HG03045 (cell line): ENCODE measurements around the gene HSPE1.
A peak's percentile ranks its signal among the peaks of the same experiment; 100 is the strongest.
"Not testable (repeated sequence)": the region's sequence is repeated elsewhere in the genome, so short reads cannot be mapped to it uniquely, and the experiment has no call there.

Experiments
- ATAC-seq: cut with Tn5 transposase; IDR thresholded peaks from one replicate; pipeline ENCODE4 v1.9.1; 2021; ENCODE audit warnings: mild to moderate bottlenecking, moderate library complexity; ENCODE audit not compliant: unreplicated experiment

HSPE1 gene

DNA sequence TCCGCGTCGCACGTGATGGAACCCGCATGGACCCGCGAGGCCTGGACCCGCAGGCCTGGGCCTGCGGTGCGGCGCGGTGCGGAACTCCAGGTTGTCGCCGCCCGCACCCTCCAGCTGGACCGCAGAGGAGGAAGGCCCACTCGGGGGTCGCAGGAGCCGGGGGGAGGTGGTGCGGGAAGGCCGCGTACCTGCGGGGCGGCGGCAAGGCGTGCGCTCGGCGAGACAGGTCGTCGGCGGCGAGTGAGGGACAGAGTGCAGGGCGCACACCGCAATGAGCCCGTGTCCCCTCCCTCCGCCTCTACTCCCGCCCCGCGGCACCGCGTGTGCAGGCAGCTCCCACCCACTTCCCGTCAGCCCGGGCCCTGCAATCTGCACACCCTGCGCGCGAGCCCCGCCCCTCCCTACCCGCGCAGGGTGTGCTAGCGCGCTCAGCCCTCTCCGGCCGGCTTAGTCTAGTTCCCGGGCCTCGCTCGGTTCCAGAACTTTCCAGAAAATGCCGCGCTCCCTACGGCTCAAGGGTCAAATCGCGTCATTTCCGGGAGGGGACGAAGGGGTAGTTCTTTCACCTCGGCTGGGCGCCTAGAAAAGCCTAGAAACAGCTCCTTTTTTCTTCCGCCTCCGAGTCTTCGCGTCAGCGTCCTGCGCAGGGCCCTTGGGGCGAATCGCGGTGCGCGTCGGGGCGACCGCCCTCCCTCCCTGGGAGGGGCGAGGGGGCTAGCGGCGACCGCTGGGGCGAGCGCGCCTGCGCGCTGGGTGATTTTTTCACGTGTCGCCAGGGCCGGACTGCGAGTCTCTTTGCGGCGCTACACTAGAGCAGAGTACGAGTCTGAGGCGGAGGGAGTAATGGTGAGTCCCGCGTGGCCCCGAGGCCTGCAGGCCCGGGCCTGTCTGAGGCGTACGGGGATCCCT, at the start of gene HSPE1, which contains the start of gene HSPD1:
Gene HSPE1, plus strand, starts transcription at position 786 of the 909 bp plus-strand sequence. Its CDS starts 58 bp downstream, at position 844.
Gene HSPD1, minus strand, starts transcription at position 247 of the 909 bp plus-strand sequence. CDS start 992 bp downstream, outside the sequence.
- peak; percentile 84 for ATAC-seq

DNA sequence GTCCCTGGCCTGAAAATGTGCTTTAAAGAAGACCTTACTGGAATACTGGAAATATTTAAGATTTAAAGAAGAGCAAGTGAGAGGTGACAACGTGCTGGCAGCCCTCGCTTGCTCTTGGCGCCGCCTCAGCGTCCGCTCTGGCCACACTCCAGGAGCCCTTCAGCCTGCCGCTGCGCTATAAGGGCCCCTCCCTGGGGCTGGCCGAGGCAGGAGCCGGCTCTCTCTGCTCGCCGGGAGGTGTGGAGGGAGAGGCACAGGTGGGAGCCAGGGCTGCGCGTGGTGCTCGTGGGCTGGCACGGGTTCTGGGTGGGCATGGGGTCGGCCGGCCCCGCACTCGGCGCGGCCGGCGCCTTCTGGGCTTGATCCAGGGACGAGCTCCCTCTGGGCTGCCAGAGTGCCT, 49.7 kb upstream of the HSPE1 start:
- no peak for ATAC-seq

GRCh38 chr2:197450935-197451358, 49.2 kb upstream of the HSPE1 start:
- ATAC-seq: not testable (repeated sequence)

DNA sequence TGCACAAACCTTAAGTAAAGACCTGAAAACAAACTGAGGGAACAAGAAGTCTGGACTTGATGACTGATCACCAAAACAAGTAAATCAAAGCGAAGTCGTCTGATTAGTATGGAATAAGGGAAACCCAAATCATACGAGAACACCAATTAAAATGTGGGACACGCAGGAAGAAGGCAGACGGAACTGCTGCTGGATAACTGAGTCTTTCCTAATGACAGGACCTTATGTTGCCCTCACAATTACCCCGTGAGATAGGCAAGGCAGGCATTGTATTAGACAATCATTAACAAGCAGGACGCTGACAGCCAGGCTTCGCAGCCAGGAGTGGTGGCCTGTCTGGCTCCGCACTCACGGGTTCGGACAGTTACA, 47.4 kb upstream of the HSPE1 start:
- no peak for ATAC-seq

DNA sequence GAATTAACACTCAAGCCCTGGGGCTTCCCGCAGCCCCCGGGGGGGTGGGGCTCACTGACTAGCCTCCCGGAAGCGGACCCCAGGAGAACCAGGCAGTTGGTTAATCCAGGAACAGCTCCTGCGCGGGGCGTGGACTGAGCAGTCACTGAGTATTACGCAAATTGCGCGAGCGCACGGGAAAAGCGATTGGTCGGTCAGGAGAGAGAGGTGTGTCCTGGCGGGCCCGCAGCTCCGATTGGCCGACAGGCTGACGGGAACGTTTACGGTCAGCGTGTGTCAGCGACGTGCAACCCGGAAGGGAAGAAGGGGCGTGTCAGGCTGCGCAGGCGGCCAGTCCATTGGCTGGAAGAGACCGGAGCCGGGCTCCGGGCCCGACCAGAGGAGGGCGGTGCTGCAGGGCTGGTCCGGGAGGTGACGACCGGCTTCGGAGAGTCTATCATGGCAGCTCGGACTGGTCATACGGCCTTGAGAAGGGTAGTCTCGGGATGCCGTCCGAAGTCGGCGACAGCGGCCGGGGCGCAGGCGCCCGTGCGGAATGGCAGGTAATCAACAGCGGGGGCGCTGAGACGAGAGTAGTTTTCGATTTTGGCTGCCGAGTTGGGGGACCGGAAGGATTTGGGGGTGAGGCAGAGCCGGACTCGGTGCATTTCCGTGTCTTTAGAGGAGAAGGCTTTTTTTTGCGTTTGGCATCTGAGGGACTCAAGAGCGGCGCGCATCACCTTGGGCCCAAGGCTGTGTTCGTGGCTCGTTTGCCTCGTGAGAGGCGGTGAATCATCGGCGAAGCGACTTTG, 46.9 kb upstream of the HSPE1 start, which contains the start of gene COQ10B:
Gene COQ10B, plus strand, starts transcription at position 430 of the 791 bp plus-strand sequence. Its CDS starts 9 bp downstream, at position 439.
- ATAC-seq: peak; percentile 97

- peak; percentile 27 for ATAC-seq
Observed at GRCh38 chr2:197453914-197454398, 46.2 kb upstream of the HSPE1 start.

GRCh38 chr2:197454923-197455322, 45.3 kb upstream of the HSPE1 start:
- no peak for ATAC-seq

DNA sequence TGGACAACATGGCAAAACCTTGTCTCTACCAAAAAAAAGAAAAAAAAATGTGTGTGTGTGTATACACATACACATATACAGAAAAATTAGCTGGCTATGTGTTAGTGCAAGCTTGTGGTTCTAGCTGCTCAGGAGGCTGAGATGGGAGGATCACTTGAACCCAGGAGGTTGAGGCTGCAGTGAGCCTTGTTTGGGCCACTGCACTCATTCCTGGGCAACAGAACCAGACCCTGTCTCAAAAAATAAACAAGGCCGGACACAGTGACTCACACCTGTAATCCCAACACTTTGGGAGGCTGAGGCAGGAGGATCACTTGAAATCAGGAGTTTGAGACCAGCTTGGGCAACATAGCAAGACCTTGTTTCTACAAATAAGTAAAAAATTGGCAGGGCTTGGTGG, 44.8 kb upstream of the HSPE1 start:
- no peak for ATAC-seq

DNA sequence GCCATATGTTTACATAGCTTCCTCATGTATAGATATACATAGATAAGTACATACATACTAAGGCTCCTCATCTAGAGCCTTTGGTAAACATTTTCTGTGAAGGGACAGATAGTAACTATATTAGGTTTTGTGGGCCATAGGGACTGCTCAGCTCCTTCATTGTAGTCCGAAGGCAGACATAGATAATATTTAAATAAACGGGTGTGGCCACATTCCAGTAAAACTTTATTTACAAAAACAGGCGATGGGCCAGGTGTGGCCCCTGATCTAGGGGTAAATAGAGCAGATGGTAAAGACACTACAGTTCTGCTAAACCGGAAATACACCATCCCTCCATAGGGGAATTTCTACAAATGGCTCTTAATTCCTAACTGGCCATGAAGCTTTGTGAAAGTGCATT, 39.5 kb upstream of the HSPE1 start:
- ATAC-seq: no peak

DNA sequence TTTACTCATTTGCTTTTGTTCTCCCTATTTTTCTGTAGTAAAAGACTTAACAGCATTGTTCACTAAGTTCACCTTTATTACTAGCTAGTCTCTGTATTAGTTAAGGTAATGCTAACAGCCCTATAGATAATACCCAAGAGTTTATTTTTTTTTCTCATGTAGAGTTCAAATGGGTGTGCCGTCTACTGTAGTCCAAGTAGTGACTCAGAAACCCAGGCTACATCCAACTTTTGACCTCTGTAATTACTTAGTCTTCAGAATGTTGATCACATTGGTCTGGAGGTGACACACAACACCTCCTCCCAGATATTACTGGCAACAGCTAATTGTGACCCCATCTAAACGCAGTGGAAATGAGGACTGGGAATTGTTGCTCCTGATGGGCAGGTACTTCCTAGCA, 39.1 kb upstream of the HSPE1 start:
- ATAC-seq: no peak

GRCh38 chr2:197464175-197464574, 36.0 kb upstream of the HSPE1 start:
- ATAC-seq: no peak

DNA sequence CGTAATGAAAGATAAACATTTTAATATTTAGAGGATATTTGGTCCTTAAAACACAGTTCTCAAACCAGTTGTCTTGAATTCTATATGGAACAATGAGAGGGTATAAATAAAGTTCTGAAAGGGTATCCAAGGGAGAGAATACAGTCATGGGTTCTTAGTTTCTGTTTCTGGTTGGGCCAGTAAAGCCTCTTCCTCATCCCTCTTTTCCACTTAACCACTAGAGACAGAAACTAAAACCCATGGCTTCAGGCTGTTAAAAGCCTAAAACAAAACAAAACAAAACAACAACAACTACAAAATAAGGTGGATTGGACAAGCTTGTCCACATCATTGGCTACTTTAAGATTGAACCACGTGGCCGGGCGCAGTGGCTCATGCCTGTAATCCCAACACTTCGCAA, 28.0 kb upstream of the HSPE1 start:
- ATAC-seq: no peak

DNA sequence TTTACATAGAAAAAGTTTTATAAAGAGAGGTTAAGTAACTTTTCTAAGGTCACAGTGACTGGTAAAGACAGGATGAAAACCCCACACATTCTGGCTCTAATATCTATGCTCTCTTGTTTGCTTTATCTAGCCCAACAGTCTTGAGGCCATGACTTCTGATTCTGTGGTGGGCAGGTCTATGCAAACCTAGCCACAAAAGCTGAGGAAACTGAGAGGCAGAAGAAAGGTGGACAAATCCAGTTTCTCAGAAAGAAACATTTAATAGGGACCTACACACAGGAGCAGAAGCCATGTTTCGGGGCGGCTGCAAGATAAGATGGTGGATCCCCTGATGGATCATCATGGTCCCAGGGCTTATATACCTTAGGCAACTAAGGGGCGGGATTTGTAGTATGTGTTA, 22.4 kb upstream of the HSPE1 start:
- no peak for ATAC-seq

- ATAC-seq: no peak
Observed at GRCh38 chr2:197480165-197481036, 19.8 kb upstream of the HSPE1 start.

GRCh38 chr2:197484248-197484647, 15.9 kb upstream of the HSPE1 start:
- not testable (repeated sequence) for ATAC-seq

DNA sequence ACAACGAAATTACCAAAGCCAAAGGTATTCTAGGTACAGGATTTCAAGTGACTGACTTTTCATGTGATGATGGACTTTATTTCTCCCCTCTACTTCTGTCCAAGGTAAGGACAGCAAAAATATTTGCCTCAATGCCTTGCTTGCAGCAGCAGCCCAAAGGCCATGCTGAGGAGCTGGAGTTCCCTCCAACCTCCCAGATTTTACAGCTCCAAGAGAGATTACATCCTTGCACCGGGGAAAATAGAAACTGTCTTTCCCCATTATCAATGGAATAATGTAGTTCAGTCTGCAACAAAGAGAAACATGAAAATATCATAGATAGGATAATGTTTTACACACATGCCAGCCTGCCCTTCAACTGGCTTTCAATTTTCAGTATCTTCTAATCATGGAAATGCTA, 14.0 kb upstream of the HSPE1 start:
- ATAC-seq: no peak

DNA sequence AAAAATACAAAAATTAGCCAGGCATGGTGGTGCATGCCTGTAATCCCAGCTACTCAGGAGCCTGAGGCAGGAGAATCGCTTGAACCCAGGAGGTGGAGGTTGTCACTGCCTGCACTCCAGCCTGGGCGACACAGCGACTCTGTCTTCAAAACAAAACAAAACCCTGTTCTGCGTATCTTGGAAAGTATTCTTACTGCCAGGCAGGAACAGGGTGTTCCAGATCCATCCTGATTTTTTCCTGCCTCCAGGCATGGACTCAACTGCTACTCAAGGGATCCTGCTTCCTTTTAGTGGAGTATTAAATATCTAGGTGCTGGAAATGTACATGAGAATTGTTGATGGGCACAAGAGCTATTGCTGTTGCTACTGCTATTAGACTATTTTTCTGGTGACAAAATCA, 12.8 kb upstream of the HSPE1 start:
- ATAC-seq: no peak

DNA sequence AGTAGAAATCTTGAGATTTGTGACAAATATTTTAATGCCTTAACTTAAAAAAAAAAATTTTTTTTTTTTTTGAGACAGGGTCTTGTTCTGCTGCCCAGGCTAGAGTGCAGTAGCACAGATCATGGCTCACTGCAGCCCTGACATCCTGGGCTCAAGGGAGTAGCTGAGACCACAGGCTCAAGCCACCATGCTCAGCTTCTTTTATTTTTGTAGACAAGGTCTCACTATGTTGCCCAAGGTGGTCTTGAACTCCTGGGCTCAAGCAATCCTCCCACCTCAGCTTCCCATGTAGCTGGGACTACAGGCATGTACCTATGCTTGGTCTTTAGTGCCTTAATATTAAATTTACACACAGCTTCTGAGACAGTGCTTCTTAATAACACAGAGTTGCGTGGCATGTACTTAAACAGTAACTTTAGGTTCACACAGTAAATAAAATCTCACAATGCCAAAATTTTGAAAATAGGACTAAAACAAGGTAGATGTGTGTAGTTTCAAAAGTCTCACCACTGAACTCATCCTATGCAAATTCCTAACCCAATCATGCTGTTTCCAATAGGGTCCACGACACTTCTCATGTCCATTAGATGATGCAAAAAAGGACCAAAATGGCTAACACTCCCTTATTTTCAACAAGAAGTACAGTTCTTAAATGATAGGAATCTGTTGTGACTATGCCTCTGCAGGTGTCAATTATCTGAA, 4.6 kb upstream of the HSPE1 start:
- ATAC-seq: no peak

- no peak for ATAC-seq
Observed at GRCh38 chr2:197496695-197497094, 3.5 kb upstream of the HSPE1 start.

- no peak for ATAC-seq
Observed at GRCh38 chr2:197497326-197497725, 2.9 kb upstream of the HSPE1 start.
